Endodermal cell (in vitro differentiated cells): ENCODE results near the gene CHD1L. TPM values are rescaled to one million over a fixed set of nuclear protein-coding genes. Genes with fewer than 3 reads are reported as not detected.

Experiments
- DNase-seq: peaks from one replicate; pipeline ENCODE4 v3.0.0-alpha.2; 2017
- H3K27ac ChIP-seq: 2 replicates; pipeline ENCODE4 v1.5.1; 2013; ENCODE audit warnings: mild to moderate bottlenecking, low read depth, low read length, moderate library complexity
- H3K27me3 ChIP-seq: 2 replicates; pipeline ENCODE4 v1.6.1; 2013; ENCODE audit warnings: mild to moderate bottlenecking, low read length, moderate library complexity; ENCODE audit not compliant: insufficient read depth, control insufficient read depth, poor library complexity, severe bottlenecking
- H3K36me3 ChIP-seq: 2 replicates; pipeline ENCODE4 v1.7.0; 2013; ENCODE audit warnings: mild to moderate bottlenecking, low read length, moderate library complexity; ENCODE audit not compliant: control insufficient read depth, insufficient read depth
- H3K4me1 ChIP-seq: one replicate; pipeline ENCODE4 v1.7.0; 2013; ENCODE audit warnings: low read length; ENCODE audit not compliant: control insufficient read depth, insufficient read depth
- H3K4me3 ChIP-seq: 2 replicates; pipeline ENCODE4 v1.5.1; 2013; ENCODE audit warnings: mild to moderate bottlenecking, low read length, moderate library complexity
- H3K9ac ChIP-seq: 2 replicates; pipeline ENCODE4 v1.6.1; 2013; ENCODE audit warnings: mild to moderate bottlenecking, low read length, moderate library complexity; ENCODE audit not compliant: poor library complexity, severe bottlenecking; ENCODE audit errors: extremely low read depth
- H3K9me3 ChIP-seq: 2 replicates; pipeline ENCODE4 v1.6.1; 2013; ENCODE audit warnings: mild to moderate bottlenecking, low read length, moderate library complexity; ENCODE audit not compliant: control insufficient read depth
- H3K27ac Mint-ChIP-seq: 2 replicates; pipeline ENCODE4 v1.8.0; 2020; ENCODE audit warnings: mixed read lengths
- H3K27me3 Mint-ChIP-seq: 2 replicates; pipeline ENCODE4 v1.8.0; 2021; ENCODE audit warnings: mild to moderate bottlenecking, mixed read lengths; ENCODE audit not compliant: insufficient read depth
- H3K36me3 Mint-ChIP-seq: 2 replicates; pipeline ENCODE4 v1.8.0; 2020; ENCODE audit warnings: low read depth, mixed read lengths
- H3K4me1 Mint-ChIP-seq: 2 replicates; pipeline ENCODE4 v1.8.0; 2020; ENCODE audit warnings: mixed read lengths
- H3K4me3 Mint-ChIP-seq: 2 replicates; pipeline ENCODE4 v1.8.0; 2020; ENCODE audit warnings: mild to moderate bottlenecking, moderate library complexity, mixed read lengths
- H3K9me3 Mint-ChIP-seq: 2 replicates; pipeline ENCODE4 v1.8.0; 2020; ENCODE audit warnings: mild to moderate bottlenecking, mixed read lengths
- WGBS, 2 experiments: methylation state at CpG; one replicate each; pipeline versions ENCODE4 v1.1.5 to v1.1.7; 2013; ENCODE audit warnings: missing lambda C conversion rate in 2 of 2, mixed read lengths in 1 of 2; ENCODE audit not compliant: insufficient coverage in 1 of 2, insufficient read length in 1 of 2; 5-methylcytosine and 5-hydroxymethylcytosine counted together
- total RNA-seq, 2 donors: library from RNA; stranded (reverse); fragmentation: NEBNext Ultra II Directional in 1 of 2; extraction: Animal tissue kit (Norgen Biotek cat#: 25700) in 1 of 2; gene quantifications; 2 replicates in 1 of 2; 3 replicates in 1 of 2; pipeline ENCODE4 v1.2.1, GENCODE V29; 2021
- TF ChIP-seq, protein P1 (sequence below): fragments of 200-600 bp; sonication (generic); conservative IDR thresholded peaks from 2 replicates; pipeline ENCODE4 v1.5.0; 2021; ENCODE audit warnings: antibody characterized with exemption, mild to moderate bottlenecking

CHD1L gene
- total RNA-seq, 2 donors from 2014 or later: 112 to 117 TPM

DNA sequence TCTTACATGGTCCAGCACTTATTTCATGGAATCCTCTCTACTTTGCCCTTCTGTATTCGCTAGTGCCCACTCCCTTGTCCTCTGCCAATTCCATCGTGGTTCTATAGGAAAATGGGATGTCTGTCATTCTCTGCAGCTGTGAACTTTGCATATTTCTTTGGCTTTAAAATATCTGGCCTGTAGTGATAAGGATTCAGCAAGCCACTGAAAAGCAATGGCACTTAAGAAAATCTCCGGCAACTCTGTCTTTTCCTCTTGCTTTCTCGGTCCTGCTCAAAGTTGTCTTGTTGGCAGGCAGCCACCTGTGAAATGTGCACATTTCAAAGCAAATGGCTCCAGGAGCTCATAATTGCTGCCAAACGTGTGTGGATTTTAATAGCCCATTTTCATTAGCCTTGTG is 91.8 kb downstream of the CHD1L start:
- Histone ChIP-seq H3K4me1 (no peaks in the 10 kb centered on the region), H3K9ac (no peak overlapping the region), H3K36me3 (no peaks in the 10 kb centered on the region), H3K27me3 (no peaks in the 10 kb centered on the region), H3K27ac (no peak overlapping the region), H3K4me3 (no peak overlapping the region), H3K9me3 (no peaks in the 10 kb centered on the region)
- no peaks in the 10 kb centered on the region for H3K27me3 Mint-ChIP-seq
- no peaks in the 10 kb centered on the region for H3K36me3 Mint-ChIP-seq
- H3K4me3 Mint-ChIP-seq: no peak overlapping the region
- 86 to 100% methylated on average over 4 to 5 of the region's 5 CpGs for WGBS, 2 experiments
- H3K27ac Mint-ChIP-seq: no peak overlapping the region
- H3K9me3 Mint-ChIP-seq: no peaks in the 10 kb centered on the region
- no peaks in the 10 kb centered on the region for H3K4me1 Mint-ChIP-seq
- no peak for DNase-seq
- TF ChIP-seq, protein P1, sequence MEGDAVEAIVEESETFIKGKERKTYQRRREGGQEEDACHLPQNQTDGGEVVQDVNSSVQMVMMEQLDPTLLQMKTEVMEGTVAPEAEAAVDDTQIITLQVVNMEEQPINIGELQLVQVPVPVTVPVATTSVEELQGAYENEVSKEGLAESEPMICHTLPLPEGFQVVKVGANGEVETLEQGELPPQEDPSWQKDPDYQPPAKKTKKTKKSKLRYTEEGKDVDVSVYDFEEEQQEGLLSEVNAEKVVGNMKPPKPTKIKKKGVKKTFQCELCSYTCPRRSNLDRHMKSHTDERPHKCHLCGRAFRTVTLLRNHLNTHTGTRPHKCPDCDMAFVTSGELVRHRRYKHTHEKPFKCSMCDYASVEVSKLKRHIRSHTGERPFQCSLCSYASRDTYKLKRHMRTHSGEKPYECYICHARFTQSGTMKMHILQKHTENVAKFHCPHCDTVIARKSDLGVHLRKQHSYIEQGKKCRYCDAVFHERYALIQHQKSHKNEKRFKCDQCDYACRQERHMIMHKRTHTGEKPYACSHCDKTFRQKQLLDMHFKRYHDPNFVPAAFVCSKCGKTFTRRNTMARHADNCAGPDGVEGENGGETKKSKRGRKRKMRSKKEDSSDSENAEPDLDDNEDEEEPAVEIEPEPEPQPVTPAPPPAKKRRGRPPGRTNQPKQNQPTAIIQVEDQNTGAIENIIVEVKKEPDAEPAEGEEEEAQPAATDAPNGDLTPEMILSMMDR: no peak

DNA sequence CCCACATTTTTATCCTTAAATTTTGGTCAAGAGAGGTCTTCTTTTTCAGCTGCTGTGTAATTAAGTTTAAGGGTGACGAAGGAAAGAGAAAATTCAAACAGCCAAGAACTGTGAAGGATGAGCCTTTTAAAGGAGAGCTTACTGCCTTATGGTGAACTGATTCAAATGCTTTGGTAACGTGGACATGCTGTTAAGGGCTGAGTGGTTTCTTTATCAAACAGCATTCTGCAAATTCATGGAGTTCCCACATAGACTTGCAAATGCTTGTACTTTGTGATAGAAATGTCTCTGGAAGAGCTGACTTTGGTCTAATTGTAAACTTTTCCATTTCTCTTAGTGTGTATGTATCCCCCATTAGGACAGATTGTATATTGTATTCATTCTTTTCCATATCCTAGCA is 93.8 kb downstream of the CHD1L start:
- TF ChIP-seq, protein P1: no peak
- Mint-ChIP-seq H3K36me3 (no peaks in the 10 kb centered on the region), H3K9me3 (no peaks in the 10 kb centered on the region), H3K4me1 (no peaks in the 10 kb centered on the region), H3K27me3 (no peaks in the 10 kb centered on the region), H3K4me3 (no peak overlapping the region), H3K27ac (no peak overlapping the region)
- H3K36me3 ChIP-seq: no peaks in the 10 kb centered on the region
- 81 to 86% methylated on average over 2 of the region's 2 CpGs for whole genome bisulfite sequencing, 2 experiments
- H3K27me3 ChIP-seq: no peaks in the 10 kb centered on the region
- H3K9ac ChIP-seq: no peak overlapping the region
- H3K4me1 ChIP-seq: no peaks in the 10 kb centered on the region
- no peak overlapping the region for H3K4me3 ChIP-seq
- no peak for DNase-seq
- no peaks in the 10 kb centered on the region for H3K9me3 ChIP-seq
- H3K27ac ChIP-seq: no peak overlapping the region

DNA sequence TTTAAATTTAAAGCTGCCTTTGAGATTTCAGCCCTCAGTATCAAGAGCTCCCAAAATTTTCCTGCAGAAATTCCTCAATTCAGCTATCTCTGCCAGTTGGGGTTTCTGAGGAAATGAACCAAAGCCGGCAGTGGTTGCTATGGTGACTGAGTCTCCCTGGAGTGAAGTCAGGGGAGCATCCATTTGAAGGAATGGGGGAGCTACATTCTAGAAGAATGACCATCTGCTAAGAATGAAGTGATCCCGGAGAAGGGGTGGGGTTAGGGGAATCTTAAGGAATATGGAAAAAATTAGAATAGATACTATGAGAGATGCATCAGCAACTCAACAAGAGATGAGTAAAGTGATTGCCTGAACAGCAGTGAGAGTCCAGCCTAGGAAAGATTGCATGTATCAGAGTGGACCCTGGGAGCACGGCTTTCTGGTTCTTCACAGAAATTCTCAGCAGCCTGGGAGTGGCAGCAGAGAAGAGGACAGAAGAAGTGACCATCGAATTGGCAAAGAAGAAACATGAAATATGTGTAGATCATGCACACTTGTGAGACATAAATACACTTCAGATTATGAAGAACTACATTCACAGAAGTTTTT is 94.7 kb downstream of the CHD1L start:
- TF ChIP-seq, protein P1: no peak
- Histone ChIP-seq H3K9me3 (no peaks in the 10 kb centered on the region), H3K27me3 (no peaks in the 10 kb centered on the region), H3K4me3 (no peak overlapping the region), H3K9ac (no peak overlapping the region), H3K4me1 (no peaks in the 10 kb centered on the region), H3K36me3 (no peaks in the 10 kb centered on the region), H3K27ac (no peak overlapping the region)
- Mint-ChIP-seq H3K4me1 (peaks cover 2% of the 10 kb centered on the region), H3K4me3 (no peak overlapping the region), H3K9me3 (no peaks in the 10 kb centered on the region), H3K27ac (no peak overlapping the region), H3K36me3 (no peaks in the 10 kb centered on the region), H3K27me3 (no peaks in the 10 kb centered on the region)
- 26 to 73% methylated on average over 3 to 4 of the region's 4 CpGs for WGBS, 2 experiments
- DNase-seq: peak; percentile 72
